GM18907 (cell line): Measurements from ENCODE around the gene RLBP1.
A peak's percentile ranks its signal among the peaks of the same experiment; 100 is the strongest.
"Not testable (repeated sequence)": the region's sequence is repeated elsewhere in the genome, so short reads cannot be mapped to it uniquely, and the experiment has no call there.

Experiments
- ATAC-seq: cut with Tn5 transposase; IDR thresholded peaks from one replicate; pipeline ENCODE4 v1.9.1; 2021; ENCODE audit warnings: mild to moderate bottlenecking, moderate library complexity; ENCODE audit not compliant: unreplicated experiment

The RLBP1 gene

DNA sequence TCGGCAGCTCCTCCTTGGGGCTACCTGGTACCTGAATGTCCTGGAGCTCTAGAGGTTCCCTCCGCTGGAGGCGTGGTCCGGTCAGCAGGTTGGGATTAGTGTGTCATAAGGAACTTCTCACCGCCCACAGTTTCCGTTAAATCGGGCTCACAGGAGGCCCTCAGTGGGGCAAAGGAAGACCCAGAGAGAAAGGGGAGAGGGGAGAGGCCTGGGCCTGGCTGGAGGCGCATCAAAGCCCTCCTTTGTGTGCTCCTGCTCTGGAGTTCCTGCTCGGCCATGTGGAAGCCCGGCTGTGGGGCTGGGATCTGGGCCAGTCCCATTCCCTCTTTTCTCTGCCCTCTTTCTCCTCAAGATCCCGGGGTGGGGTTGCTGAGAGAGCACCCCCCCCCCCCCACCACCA lies at the start of gene RLBP1:
RLBP1 (minus strand) TSS at position 37 of the 400 bp plus-strand sequence. CDS start 2,604 bp downstream, outside the sequence.
- ATAC-seq = no peak

DNA sequence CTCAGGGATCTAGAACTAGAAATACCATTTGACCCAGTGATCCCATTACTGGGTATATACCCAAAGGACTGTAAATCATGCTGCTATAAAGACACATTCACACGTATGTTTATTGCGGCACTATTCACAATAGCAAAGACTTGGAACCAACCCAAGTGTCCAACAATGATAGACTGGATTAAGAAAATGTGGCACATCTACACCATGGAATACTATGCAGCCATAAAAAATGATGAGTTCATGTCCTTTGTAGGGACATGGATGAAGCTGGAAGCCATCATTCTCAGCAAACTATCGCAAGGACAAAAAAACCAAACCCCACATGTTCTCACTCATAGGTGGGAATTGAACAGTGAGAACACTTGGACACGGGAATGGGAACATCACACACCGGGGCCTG lies 28.8 kb upstream of the RLBP1 start:
- not testable (repeated sequence) for ATAC-seq

DNA sequence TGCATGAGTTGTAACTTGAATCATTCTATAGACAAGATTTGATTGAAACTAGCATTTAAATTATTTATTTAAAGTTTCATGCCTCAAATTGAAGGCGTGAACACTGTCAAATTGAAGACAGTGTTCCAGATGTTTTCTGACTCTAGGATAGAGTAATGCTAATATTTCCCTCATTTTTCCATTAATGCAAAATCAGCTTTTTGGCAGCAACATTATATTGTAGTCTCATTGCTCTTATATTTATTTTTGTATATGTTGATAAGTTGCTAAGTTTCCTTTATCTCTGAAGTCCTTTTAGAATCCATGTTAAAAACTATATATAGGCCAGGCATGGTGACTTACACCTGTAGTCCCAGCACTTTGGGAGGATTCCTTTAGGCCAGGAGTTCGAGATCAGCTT lies 27.2 kb upstream of the RLBP1 start:
- ATAC-seq = no peak

- ATAC-seq = no peak
Measured at GRCh38 chr15:89247446-89247845, 26.1 kb upstream of the RLBP1 start.

DNA sequence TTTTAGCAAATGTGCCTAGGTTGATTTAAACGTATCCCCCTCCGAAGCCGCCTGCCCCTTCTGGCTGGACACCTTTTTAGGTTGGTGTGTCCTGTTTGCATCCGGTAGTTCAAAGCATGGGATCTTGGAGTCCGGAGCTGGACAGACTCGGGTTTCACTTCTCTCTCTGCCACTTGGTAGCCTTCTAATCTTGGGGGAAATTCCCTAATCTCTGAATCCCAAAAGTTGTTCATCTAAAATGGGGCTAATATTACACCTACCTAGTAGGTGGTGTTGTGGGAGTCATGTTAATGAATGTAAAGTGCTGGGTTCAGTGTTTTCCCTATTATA lies 23.2 kb upstream of the RLBP1 start:
- peak; percentile 23 for ATAC-seq

- ATAC-seq = peak; percentile 92
Measured at GRCh38 chr15:89243691-89244573, 22.6 kb upstream of the RLBP1 start, which contains the start of gene FANCI. Gene FANCI, plus strand, starts transcription at chr15:89243979. Its CDS starts 3,669 bp downstream, at chr15:89247648.

DNA sequence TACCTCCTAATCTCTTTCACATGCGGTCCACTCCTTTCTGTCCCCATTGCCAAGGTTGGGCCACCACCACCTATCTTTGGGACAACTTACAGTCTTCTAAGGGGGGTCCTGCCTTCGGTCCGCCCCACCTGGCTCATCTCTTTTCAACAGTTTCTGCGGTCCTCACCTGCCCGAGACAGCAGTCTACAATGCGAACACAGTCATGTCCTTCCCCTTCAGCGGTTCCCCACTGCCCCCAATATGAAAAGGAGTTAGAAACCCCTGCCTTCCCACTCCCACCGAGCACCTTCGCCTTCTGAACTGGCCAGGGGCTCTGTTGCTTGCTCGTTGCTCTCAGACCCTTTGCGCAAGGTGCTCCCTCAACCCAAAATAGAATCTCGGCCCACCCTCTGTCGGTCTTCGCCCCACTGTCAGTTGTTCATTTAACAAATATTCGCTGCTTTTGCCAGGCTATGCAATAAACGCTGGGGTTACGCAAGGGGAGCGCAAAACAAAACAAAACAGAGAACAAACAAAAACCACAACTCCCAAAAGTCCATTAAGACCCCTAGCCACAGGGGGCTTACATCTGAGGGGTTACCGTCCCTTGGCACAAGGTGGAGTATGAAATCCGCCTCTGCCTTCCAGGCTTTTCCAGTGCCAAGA lies 21.8 kb upstream of the RLBP1 start:
- no peak for ATAC-seq

- ATAC-seq = not testable (repeated sequence)
Measured at GRCh38 chr15:89239883-89240810, 18.8 kb upstream of the RLBP1 start.

GRCh38 chr15:89231832-89232231 lies 10.5 kb upstream of the RLBP1 start:
- no peak for ATAC-seq

GRCh38 chr15:89230277-89230676 lies 8.9 kb upstream of the RLBP1 start:
- ATAC-seq = no peak

GRCh38 chr15:89227425-89227824 lies 6.0 kb upstream of the RLBP1 start:
- no peak for ATAC-seq

- no peak for ATAC-seq
Measured at GRCh38 chr15:89226359-89227221, 5.2 kb upstream of the RLBP1 start.

GRCh38 chr15:89225588-89225987 lies 4.2 kb upstream of the RLBP1 start:
- ATAC-seq = no peak

- no peak for ATAC-seq
Measured at GRCh38 chr15:89218531-89218930, 2.8 kb downstream of the RLBP1 start.

DNA sequence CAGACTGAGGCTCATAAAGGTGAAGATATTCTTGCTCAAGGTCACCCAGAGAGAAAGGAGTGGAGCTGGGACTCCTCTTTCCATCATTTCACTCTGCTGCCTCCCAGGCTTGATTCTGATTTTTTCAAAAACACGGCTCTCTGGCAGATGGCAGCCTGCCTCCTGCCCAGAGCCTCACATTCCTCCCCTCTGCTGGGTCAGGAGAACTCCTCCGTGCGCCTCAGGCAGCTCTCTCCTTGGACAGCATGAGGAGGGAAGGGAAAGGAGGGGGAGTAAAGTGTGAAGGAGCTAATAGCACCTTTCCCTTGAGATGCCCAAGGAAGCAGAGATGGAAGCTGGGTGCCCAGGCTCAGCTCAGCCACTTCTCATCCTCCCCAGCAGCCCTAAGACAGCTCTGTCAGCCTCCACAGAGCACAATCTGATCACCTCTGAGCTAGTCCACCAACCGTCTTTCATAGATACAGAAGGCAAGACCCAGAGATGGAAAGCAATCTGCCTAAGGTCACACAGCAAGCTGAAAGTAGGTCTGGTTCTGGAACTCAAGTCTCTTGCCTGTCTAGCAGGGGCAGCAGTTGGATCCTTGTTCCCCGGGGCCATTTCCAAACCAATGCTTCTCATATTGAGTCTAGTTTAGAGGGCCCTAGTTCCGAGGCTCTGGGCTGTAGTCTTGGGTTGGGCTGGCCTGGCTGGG lies 3.5 kb downstream of the RLBP1 start:
- no peak for ATAC-seq

DNA sequence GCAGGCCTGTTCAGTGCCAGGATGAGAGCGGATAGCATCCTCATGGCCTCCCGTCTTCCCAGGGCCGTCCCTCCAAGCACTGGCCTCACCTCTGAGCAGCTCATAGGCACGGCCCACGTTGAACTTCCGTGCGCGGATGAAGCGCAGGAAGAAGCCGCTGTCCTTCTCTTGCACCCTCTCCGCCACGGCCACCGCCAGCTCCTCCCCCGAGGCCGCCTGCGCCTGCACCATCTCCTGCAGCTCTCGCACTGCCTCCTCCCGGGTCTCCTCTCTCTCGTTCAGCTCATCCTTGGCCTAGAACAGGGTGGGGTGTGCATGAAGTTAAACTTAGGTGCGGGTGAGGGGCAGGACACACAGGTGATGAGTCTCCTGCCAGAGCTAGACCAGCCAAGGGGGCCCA lies 4.3 kb downstream of the RLBP1 start:
- ATAC-seq = no peak

DNA sequence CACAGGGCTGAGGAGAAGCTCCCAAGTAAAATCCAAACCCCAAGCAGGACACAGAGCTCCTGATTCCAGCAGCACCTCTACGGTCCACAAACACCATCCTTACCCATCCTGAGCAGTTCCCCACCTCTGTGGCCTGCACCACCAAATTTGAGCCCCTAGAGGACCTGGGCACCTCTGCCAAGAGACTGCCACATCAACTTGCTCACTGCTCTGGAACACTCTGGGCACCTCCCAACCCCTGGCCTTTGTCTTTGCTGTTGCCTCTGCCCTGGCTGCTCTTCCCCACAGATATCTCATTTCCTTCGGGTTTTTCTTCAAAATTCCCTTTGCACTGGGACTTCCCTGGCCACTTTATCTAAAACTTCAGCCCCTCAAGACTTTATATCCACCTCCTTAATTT lies 5.8 kb downstream of the RLBP1 start:
- ATAC-seq = no peak

DNA sequence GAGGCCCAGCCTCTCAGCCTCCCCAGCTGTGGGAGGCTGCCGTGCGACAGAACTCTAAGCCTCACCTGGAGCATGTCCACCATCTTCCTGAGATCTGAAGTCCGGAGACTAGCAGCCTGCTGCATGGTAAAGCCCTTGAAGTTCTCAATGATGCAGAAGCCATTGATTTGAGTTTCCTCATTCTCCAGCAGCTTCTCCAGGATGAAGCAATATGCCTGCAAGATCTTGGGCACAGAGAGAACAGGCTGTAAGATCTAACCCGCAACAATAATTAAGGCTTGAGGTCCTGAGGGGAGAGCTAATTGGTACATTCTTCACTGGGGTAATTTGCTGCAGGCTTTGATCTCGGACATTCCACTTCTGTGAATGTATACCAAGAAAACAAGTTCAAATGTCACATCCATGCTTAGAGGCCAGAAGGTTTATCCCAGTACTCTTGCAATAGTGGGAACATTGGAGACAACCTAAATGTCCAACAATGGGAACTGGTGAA lies 9.7 kb downstream of the RLBP1 start:
- no peak for ATAC-seq

DNA sequence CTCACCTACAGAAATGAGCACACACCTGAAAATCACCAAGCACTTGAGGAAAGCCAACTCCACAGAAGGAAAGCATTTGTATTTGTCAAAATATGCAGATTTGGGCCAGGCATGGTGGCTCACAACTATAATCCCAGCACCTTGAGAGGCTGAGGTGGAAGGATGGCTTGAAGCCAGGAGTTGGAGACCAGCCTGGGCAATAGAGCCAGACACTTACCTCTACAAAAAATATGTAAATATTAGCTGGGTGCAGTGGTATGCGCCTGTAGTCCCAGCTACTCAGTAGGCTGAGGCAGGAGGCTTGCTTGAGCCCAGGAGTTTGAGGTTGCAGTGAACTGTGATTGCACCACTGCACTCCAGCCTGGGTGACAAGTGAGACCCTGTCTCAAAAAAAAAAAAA lies 12.3 kb downstream of the RLBP1 start:
- no peak for ATAC-seq

- ATAC-seq = no peak
Measured at GRCh38 chr15:89208256-89208655, 13.1 kb downstream of the RLBP1 start.
